Measurements from ENCODE around the gene HIGD1A. TPM values are rescaled to one million over a fixed set of nuclear protein-coding genes. Genes with fewer than 3 reads are reported as not detected.
A peak's percentile ranks its signal among the peaks of the same experiment; 100 is the strongest.

Gene HIGD1A
- total and polyA plus RNA-seq, 7 experiments from 2014 or later, result 15.3 to 79.6 (median 23.8) TPM

DNA sequence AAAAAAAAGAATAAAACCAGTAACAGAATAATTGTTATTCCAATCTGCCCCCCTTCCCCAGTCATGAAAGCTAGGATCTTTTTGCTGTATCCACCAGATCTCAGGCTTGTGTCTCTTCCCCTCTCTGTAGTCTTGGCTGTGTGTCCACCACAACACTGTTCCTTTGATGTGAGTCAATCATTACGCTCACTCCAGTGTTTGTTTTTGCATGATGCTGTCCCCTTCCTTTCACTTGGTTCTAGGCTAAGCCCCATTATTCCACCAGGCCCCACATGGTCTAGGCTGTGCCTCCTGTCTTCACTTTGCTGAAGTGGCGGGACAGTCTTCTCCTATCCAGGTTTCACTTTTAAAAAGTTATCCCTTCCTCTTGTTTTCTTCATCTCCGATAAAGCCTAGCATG is 18.5 kb upstream of the HIGD1A start:
- ATAC-seq (no peak), DNase-seq (no peak)
- Mint-ChIP-seq H3K27me3 (peaks cover 0 to 27% (median 0%) of the 10 kb centered on the region in 5 donors), H3K9me3 (no peaks in the 10 kb centered on the region), H3K4me3 (no peak overlapping the region), H3K36me3 (peaks cover 0 to 5% (median 0%) of the 10 kb centered on the region in 5 donors), H3K4me1 (peaks cover 0 to 4% (median 0%) of the 10 kb centered on the region in 7 donors), H3K27ac (no peak overlapping the region)
- no peaks in the 10 kb centered on the region for H3K9me3 ChIP-seq (ENCODE audit: control insufficient read depth in 2 of 3, low read length in 3 of 3)
- H3K4me1 ChIP-seq (ENCODE audit: control insufficient read depth in 2 of 2, insufficient read depth in 2 of 2, low read length in 2 of 2), result no peaks in the 10 kb centered on the region
- no peak overlapping the region for H3K4me3 ChIP-seq (ENCODE audit: low read length)
- ChIA-PET POLR2A (no interaction called here), CTCF (no interaction called here)
- no peak overlapping the region for H3K27ac ChIP-seq (ENCODE audit: low read depth, low read length)
- intact Hi-C loops (cut with micrococcal nuclease), result no loop called here
- no peaks in the 10 kb centered on the region for H3K36me3 ChIP-seq (ENCODE audit: control insufficient read depth in 2 of 3, insufficient read depth in 3 of 3, low read length in 3 of 3)
- no peaks in the 10 kb centered on the region for H3K27me3 ChIP-seq (ENCODE audit: control insufficient read depth in 2 of 2, insufficient read depth in 2 of 2, low read length in 2 of 2)

DNA sequence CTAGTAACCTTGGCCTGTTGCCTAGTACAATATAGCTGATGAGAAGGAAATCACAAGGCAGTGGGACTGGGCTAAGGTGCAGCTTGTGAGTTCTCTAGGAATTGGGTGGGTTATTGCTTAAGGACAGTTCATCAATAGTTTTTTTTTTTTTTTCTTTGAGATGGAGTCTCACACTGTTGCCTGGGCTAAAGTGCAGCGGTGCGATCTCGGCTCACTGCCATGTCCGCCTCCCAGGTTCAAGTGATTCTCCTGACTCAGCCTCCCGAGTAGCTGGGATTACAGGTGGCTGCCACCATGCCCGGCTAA is 16.4 kb upstream of the HIGD1A start:
- Mint-ChIP-seq H3K4me1 (peaks cover 0 to 4% (median 0%) of the 10 kb centered on the region in 7 donors), H3K36me3 (peaks cover 0 to 5% (median 0%) of the 10 kb centered on the region in 5 donors), H3K27me3 (peaks cover 0 to 11% (median 0%) of the 10 kb centered on the region in 5 donors), H3K9me3 (no peaks in the 10 kb centered on the region), H3K27ac (no peak overlapping the region), H3K4me3 (no peak overlapping the region)
- DNase-seq, result no peak
- intact Hi-C loops (cut with micrococcal nuclease), result no loop called here
- no peak for ATAC-seq
- Histone ChIP-seq H3K9me3 (ENCODE audit: control insufficient read depth in 2 of 3, low read length in 3 of 3) (no peaks in the 10 kb centered on the region), H3K4me3 (ENCODE audit: low read length) (no peak overlapping the region), H3K27me3 (ENCODE audit: control insufficient read depth in 2 of 2, insufficient read depth in 2 of 2, low read length in 2 of 2) (no peaks in the 10 kb centered on the region), H3K27ac (ENCODE audit: low read depth, low read length) (no peak overlapping the region), H3K4me1 (ENCODE audit: control insufficient read depth in 2 of 2, insufficient read depth in 2 of 2, low read length in 2 of 2) (no peaks in the 10 kb centered on the region), H3K36me3 (ENCODE audit: control insufficient read depth in 2 of 3, insufficient read depth in 3 of 3, low read length in 3 of 3) (no peaks in the 10 kb centered on the region)
- POLR2A ChIA-PET, result interaction anchor here (0.6 kb wide), 1 partner anchor 213 kb away, joined by 3 read pairs; no protein-coding TSS in a partner anchor
- CTCF ChIA-PET, result no interaction called here

DNA sequence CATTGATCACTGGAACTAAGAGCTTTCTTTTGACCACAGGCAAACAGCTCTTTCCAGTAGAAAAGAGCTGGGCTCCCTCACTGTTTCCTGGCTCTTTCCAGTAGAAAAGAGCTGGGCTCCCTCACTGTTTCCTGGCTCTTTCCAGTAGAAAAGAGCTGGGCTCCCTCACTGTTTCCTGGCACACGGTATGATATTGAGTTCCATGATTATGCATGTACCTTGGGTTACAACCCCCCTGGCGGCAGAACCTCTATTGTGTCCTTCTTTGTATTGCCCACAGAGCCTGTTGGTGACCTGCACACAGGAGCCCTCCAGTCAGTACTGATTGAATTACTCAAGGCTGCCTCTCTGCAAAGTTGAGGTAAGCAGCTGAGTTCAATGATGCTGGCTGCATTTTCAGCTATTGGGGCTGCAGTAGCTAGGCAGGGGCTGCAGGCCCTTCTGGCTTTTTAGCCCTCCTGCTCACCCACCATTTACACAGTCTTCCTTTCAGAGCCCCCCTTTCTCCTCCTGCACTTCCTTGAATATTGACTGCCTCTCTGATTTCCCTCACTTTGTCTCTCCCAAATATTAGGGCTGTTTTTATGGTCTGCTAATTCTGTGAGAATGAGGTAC is 15.2 kb upstream of the HIGD1A start:
- Mint-ChIP-seq H3K27ac (peak overlapping the region in 1 of 9 donors; percentile 49), H3K27me3 (peaks cover 0 to 8% (median 0%) of the 10 kb centered on the region in 5 donors), H3K9me3 (no peaks in the 10 kb centered on the region), H3K4me1 (peaks cover 0 to 4% (median 0%) of the 10 kb centered on the region in 7 donors), H3K36me3 (peaks cover 0 to 2% (median 0%) of the 10 kb centered on the region in 5 donors), H3K4me3 (no peak overlapping the region)
- intact Hi-C loops (cut with micrococcal nuclease), result no loop called here
- DNase-seq (no peak), ATAC-seq (no peak)
- no peaks in the 10 kb centered on the region for H3K9me3 ChIP-seq (ENCODE audit: control insufficient read depth in 2 of 3, low read length in 3 of 3)
- H3K4me3 ChIP-seq (ENCODE audit: low read length), result no peak overlapping the region
- H3K4me1 ChIP-seq (ENCODE audit: control insufficient read depth in 2 of 2, insufficient read depth in 2 of 2, low read length in 2 of 2), result no peaks in the 10 kb centered on the region
- ChIA-PET POLR2A (interaction anchor here (1.2 kb wide), 1 partner anchor 15 kb away, joined by 3 read pairs; the partner anchor contains the start of gene HIGD1A), CTCF (no interaction called here)
- H3K27ac ChIP-seq (ENCODE audit: low read depth, low read length), result no peak overlapping the region
- no peaks in the 10 kb centered on the region for H3K27me3 ChIP-seq (ENCODE audit: control insufficient read depth in 2 of 2, insufficient read depth in 2 of 2, low read length in 2 of 2)
- H3K36me3 ChIP-seq (ENCODE audit: control insufficient read depth in 2 of 3, insufficient read depth in 3 of 3, low read length in 3 of 3), result no peaks in the 10 kb centered on the region

DNA sequence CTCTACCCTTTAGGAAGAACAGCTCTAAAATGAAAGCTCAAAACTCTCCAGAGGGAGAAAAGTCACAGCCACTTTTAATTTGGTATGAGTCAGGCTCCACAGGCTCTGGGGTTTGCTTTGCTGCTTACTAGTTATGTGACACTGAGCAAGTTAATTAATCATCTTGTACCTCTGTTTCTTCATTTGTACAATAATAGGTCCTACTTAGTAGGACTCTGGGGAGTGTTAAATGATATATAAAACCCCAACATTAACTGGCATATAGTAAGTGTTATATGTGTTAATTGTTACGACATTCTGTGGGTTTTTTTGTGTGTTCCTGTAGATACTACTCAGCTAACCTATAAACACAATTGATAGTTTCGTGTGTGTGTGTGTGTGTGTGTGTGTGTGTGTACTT is 11.5 kb upstream of the HIGD1A start:
- Mint-ChIP-seq H3K4me1 (no peaks in the 10 kb centered on the region), H3K9me3 (no peaks in the 10 kb centered on the region), H3K27me3 (peaks cover 0 to 16% (median 0%) of the 10 kb centered on the region in 5 donors), H3K4me3 (no peak overlapping the region), H3K36me3 (no peaks in the 10 kb centered on the region), H3K27ac (no peak overlapping the region)
- no peaks in the 10 kb centered on the region for H3K9me3 ChIP-seq (ENCODE audit: control insufficient read depth in 2 of 3, low read length in 3 of 3)
- H3K36me3 ChIP-seq (ENCODE audit: control insufficient read depth in 2 of 3, insufficient read depth in 3 of 3, low read length in 3 of 3), result no peaks in the 10 kb centered on the region
- no peaks in the 10 kb centered on the region for H3K4me1 ChIP-seq (ENCODE audit: control insufficient read depth in 2 of 2, insufficient read depth in 2 of 2, low read length in 2 of 2)
- no peak for DNase-seq
- CTCF ChIA-PET, result interaction anchor here (0.7 to 0.9 kb wide), 2 partner anchors 10 to 13 kb away, joined by 3 to 7 read pairs; no protein-coding TSS in a partner anchor
- intact Hi-C loops (cut with micrococcal nuclease), result no loop called here
- no peak for ATAC-seq
- H3K27ac ChIP-seq (ENCODE audit: low read depth, low read length), result no peak overlapping the region
- POLR2A ChIA-PET, result interaction anchor here (0.7 kb wide), 1 partner anchor 314 kb away, joined by 4 read pairs; the partner anchor contains the start of gene VIPR1
- H3K27me3 ChIP-seq (ENCODE audit: control insufficient read depth in 2 of 2, insufficient read depth in 2 of 2, low read length in 2 of 2), result no peaks in the 10 kb centered on the region
- H3K4me3 ChIP-seq (ENCODE audit: low read length), result no peak overlapping the region

DNA sequence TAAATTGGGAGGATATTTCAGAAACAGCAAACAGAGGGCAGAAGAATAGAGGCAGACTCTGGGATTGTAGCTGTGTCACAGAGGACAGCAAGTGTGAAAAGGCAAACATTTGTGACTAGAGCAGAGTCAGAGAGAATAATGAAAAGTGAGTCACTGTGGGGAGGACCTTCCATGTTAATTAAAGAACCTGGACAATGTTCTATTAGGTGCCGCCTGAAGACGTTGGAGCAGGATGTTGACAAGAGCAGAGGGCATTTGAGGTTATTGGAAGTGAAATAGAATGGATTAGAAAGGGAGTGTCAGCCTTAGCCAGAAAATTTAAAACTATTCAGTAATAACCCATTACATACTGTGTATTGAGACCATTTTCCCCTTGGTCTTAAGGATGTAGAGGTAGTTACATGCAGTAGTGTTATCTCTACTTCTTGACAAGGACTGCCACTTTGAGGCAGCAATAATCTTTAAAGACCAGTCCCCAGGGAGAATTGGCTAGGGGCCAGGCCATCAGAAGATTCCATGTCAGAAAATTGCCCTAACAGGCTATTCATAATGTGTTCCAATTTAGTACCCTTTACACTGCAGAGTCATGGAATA is 10.7 kb upstream of the HIGD1A start:
- no peaks in the 10 kb centered on the region for H3K9me3 Mint-ChIP-seq
- H3K4me3 Mint-ChIP-seq, result no peak overlapping the region
- CTCF ChIA-PET, result interaction anchor here (0.9 kb wide), 1 partner anchor 9 kb away, joined by 3 read pairs; no protein-coding TSS in a partner anchor
- intact Hi-C loops (cut with micrococcal nuclease), result no loop called here
- no peaks in the 10 kb centered on the region for H3K27me3 ChIP-seq (ENCODE audit: control insufficient read depth in 2 of 2, insufficient read depth in 2 of 2, low read length in 2 of 2)
- no peaks in the 10 kb centered on the region for H3K9me3 ChIP-seq (ENCODE audit: control insufficient read depth in 2 of 3, low read length in 3 of 3)
- POLR2A ChIA-PET, result no interaction called here
- H3K4me1 Mint-ChIP-seq, result no peaks in the 10 kb centered on the region
- H3K27me3 Mint-ChIP-seq, result peaks cover 0 to 22% (median 3%) of the 10 kb centered on the region in 5 donors
- H3K36me3 ChIP-seq (ENCODE audit: control insufficient read depth in 2 of 3, insufficient read depth in 3 of 3, low read length in 3 of 3), result no peaks in the 10 kb centered on the region
- H3K4me1 ChIP-seq (ENCODE audit: control insufficient read depth in 2 of 2, insufficient read depth in 2 of 2, low read length in 2 of 2), result no peaks in the 10 kb centered on the region
- DNase-seq (no peak), ATAC-seq (no peak)
- no peaks in the 10 kb centered on the region for H3K36me3 Mint-ChIP-seq
- no peak overlapping the region for H3K27ac ChIP-seq (ENCODE audit: low read depth, low read length)
- no peak overlapping the region for H3K4me3 ChIP-seq (ENCODE audit: low read length)
- no peak overlapping the region for H3K27ac Mint-ChIP-seq

DNA sequence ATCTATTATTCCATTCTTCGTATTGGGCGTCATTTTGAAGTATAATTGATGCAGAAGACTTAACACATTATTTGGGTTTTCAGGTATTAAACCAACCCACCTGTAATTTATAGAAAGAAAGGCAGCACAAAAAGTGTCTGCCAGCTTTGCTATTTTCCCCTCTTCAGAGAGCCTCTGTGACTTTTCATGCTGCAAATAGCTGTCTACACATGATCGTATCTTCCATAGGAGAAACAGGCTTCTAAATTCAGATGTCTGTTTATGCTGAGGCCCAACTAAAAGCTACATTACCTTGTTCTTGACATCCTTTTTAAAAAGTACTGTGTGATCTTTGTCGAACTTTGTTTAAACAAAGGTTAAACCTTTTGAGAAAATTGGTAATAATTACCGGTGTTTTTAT is 10.0 kb upstream of the HIGD1A start:
- Histone ChIP-seq H3K4me3 (ENCODE audit: low read length) (no peak overlapping the region), H3K27me3 (ENCODE audit: control insufficient read depth in 2 of 2, insufficient read depth in 2 of 2, low read length in 2 of 2) (no peaks in the 10 kb centered on the region), H3K27ac (ENCODE audit: low read depth, low read length) (no peak overlapping the region), H3K4me1 (ENCODE audit: control insufficient read depth in 2 of 2, insufficient read depth in 2 of 2, low read length in 2 of 2) (no peaks in the 10 kb centered on the region), H3K9me3 (ENCODE audit: control insufficient read depth in 2 of 3, low read length in 3 of 3) (no peaks in the 10 kb centered on the region), H3K36me3 (ENCODE audit: control insufficient read depth in 2 of 3, insufficient read depth in 3 of 3, low read length in 3 of 3) (no peaks in the 10 kb centered on the region)
- no peak for ATAC-seq
- no peak overlapping the region for H3K27ac Mint-ChIP-seq
- intact Hi-C loops (cut with micrococcal nuclease), result no loop called here
- H3K9me3 Mint-ChIP-seq, result no peaks in the 10 kb centered on the region
- peaks cover 0 to 20% (median 3%) of the 10 kb centered on the region in 5 donors for H3K27me3 Mint-ChIP-seq
- DNase-seq, result no peak
- no peak overlapping the region for H3K4me3 Mint-ChIP-seq
- no peaks in the 10 kb centered on the region for H3K4me1 Mint-ChIP-seq
- CTCF ChIA-PET, result no interaction called here
- H3K36me3 Mint-ChIP-seq, result no peaks in the 10 kb centered on the region
- POLR2A ChIA-PET, result no interaction called here
